Rectal smooth muscle tissue (tissue), 1 donor: Measurements from ENCODE around the gene ZBTB24.

Source experiments
- H3K27ac ChIP-seq: one replicate; pipeline ENCODE4 v1.7.0; 2013; ENCODE audit warnings: low read depth, low read length, inconsistent platforms
- H3K27me3 ChIP-seq: one replicate; pipeline ENCODE4 v1.7.0; 2013; ENCODE audit warnings: low read length; ENCODE audit not compliant: control insufficient read depth, insufficient read depth
- H3K36me3 ChIP-seq: one replicate; pipeline ENCODE4 v1.7.0; 2013; ENCODE audit warnings: low read length; ENCODE audit not compliant: control insufficient read depth, insufficient read depth
- H3K4me1 ChIP-seq: one replicate; pipeline ENCODE4 v1.7.0; 2013; ENCODE audit warnings: low read length; ENCODE audit not compliant: control insufficient read depth, insufficient read depth
- H3K4me3 ChIP-seq: one replicate; pipeline ENCODE4 v1.7.0; 2013; ENCODE audit warnings: low read length
- H3K9ac ChIP-seq: one replicate; pipeline ENCODE4 v1.7.0; 2013; ENCODE audit warnings: low read length

Gene ZBTB24

DNA sequence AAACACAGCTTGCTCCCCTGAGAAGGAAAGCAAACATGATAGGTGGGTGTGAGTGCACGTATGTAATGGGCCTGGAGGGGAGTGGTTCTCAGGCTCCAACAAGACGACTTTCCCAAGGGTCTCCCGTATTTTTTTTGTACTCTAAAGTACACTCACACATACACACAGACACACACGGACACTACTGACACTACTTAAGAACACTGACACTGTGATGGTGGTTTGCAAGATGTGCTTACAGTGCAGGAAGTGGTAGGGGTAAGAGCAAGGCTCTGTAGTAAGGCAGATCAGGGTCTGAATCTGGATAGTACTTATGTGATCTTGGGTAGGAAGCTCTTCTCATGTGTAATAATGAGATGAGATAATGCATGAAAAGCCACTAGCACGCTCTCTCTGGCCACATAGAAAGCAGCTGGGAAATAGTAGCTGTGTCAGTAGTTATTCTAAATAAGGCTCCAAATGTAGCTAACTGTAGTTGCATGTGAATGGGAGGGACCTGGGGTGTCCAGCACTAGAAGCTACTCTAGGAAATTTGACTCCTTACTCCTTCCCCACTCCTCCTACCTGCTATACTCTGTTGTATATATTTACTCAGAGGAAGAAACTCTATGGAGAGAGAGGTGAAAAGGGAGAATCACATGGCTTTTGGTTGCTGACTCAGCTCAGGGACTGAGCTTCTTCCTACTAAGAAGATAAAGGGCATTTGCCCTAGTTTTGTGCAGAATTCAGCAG lies 8.4 kb upstream of the ZBTB24 start:
- Histone ChIP-seq H3K4me3 (no peak overlapping the region), H3K36me3 (no peaks in the 10 kb centered on the region), H3K9ac (no peak overlapping the region), H3K27me3 (no peaks in the 10 kb centered on the region), H3K27ac (no peak overlapping the region), H3K4me1 (no peaks in the 10 kb centered on the region)

GRCh38 chr6:109490713-109491112 lies 7.7 kb upstream of the ZBTB24 start:
- Histone ChIP-seq H3K27ac (no peak overlapping the region), H3K36me3 (no peaks in the 10 kb centered on the region), H3K27me3 (no peaks in the 10 kb centered on the region), H3K4me3 (no peak overlapping the region), H3K9ac (no peak overlapping the region), H3K4me1 (no peaks in the 10 kb centered on the region)

DNA sequence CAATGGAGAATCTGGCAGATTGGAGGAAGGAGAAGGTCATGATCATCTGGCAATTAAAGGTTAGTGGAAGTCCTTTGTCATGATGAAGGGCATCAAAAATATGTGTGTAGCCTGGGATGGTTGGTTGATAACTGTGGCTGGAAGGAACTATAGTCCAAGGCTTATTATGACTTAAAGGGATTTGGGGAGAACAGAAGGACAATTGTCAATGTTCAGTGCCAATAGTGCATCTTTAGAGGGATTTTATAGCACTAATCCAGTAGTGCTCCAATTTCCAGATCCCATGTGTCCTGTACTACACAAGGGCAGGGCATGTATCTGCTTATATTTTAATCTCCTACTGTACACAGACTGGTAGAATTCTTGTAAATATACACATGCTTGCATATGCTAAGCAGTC lies 5.0 kb upstream of the ZBTB24 start:
- Histone ChIP-seq H3K27me3 (no peaks in the 10 kb centered on the region), H3K9ac (no peak overlapping the region), H3K27ac (no peak overlapping the region), H3K4me1 (no peaks in the 10 kb centered on the region), H3K4me3 (no peak overlapping the region), H3K36me3 (no peaks in the 10 kb centered on the region)

GRCh38 chr6:109486068-109486467 lies 3.0 kb upstream of the ZBTB24 start:
- Histone ChIP-seq H3K4me1 (peaks cover 5% of the 10 kb centered on the region), H3K27ac (no peak overlapping the region), H3K9ac (no peak overlapping the region), H3K4me3 (no peak overlapping the region), H3K36me3 (peaks cover 3% of the 10 kb centered on the region), H3K27me3 (no peaks in the 10 kb centered on the region)

DNA sequence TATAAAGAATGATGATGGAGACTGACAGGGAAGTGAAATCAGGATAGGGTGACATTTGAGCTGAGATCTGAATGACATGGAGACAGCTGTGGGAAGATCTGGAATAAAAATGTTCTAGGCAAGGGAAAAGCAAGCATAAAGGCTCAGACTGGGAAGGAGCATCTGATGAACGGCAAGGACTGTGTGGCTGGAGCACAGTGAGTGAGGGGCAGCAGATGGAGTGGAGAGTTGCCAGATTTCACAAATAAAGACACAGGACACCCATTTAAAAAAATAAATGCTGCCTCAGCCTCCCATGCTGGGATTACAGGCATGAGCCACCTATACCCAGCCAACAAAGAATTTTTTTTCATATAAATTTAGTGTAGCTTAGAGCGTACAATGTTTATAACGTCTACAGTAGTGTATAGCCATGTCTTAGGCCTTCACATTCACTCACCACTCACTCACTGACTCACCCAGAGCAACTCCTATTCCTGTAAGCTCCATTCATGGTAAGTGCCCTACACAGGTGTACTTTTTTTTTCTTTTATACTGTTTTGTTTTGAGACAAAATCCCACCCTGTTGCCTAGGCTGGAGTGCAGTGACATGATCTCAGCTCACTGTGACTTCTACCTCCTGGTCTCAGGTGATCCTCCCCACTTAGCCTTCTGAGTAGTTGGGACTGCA lies 2.4 kb upstream of the ZBTB24 start:
- H3K27ac ChIP-seq: no peak overlapping the region
- no peak overlapping the region for H3K9ac ChIP-seq

GRCh38 chr6:109484122-109484521 lies 1.1 kb upstream of the ZBTB24 start:
- no peak overlapping the region for H3K9ac ChIP-seq
- H3K36me3 ChIP-seq: peaks cover 3% of the 10 kb centered on the region
- H3K4me1 ChIP-seq: peaks cover 5% of the 10 kb centered on the region
- no peak overlapping the region for H3K4me3 ChIP-seq
- H3K27ac ChIP-seq: no peak overlapping the region
- H3K27me3 ChIP-seq: no peaks in the 10 kb centered on the region

More for the DNA sequence above, 2.4 kb upstream of the ZBTB24 start:
- H3K4me3 ChIP-seq: no peak overlapping the region
- H3K27me3 ChIP-seq: no peaks in the 10 kb centered on the region
- peaks cover 3% of the 10 kb centered on the region for H3K36me3 ChIP-seq
- peaks cover 5% of the 10 kb centered on the region for H3K4me1 ChIP-seq

GRCh38 chr6:109483735-109484057 lies 677 bp upstream of the ZBTB24 start:
- Histone ChIP-seq H3K27ac (peak overlapping the region; percentile 48), H3K4me1 (peaks cover 5% of the 10 kb centered on the region), H3K27me3 (no peaks in the 10 kb centered on the region), H3K9ac (no peak overlapping the region), H3K4me3 (peak overlapping the region; percentile 67), H3K36me3 (peaks cover 3% of the 10 kb centered on the region)

GRCh38 chr6:109480993-109481480 lies 2.0 kb downstream of the ZBTB24 start:
- Histone ChIP-seq H3K27ac (no peak overlapping the region), H3K4me3 (no peak overlapping the region), H3K27me3 (no peaks in the 10 kb centered on the region), H3K9ac (no peak overlapping the region), H3K36me3 (peaks cover 3% of the 10 kb centered on the region), H3K4me1 (peaks cover 5% of the 10 kb centered on the region)

GRCh38 chr6:109478841-109479624 lies 4.0 kb downstream of the ZBTB24 start:
- Histone ChIP-seq H3K9ac (no peak overlapping the region), H3K4me1 (peaks cover 5% of the 10 kb centered on the region), H3K27ac (no peak overlapping the region), H3K27me3 (no peaks in the 10 kb centered on the region), H3K36me3 (peaks cover 6% of the 10 kb centered on the region), H3K4me3 (no peak overlapping the region)

DNA sequence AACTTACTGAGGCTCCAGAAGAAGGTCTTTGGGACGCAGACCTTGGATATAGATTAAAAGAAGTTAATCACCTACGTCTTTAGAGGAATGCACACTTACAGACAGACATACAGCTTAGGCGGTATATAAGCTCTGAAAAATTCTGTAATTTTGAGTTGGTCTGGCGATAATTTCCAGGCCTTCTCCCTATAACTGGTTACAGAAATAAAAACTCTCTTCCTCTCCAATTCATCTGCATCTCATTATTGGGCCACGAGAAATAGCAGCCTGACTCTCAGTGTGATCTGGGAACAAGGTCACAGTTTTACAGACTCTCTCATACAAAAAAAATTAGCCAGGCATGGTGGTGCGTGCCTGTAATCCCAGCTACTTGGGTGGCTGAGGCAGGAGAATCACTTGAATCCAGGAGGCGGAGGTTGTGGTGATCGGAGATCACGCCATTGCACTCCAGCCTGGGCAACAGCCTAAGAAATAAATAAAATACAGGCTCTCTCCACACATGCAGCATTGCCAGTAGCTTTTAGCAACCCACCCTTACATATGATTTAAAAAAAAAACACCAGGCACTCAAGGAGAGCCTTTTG lies 4.7 kb downstream of the ZBTB24 start:
- Histone ChIP-seq H3K27me3 (no peaks in the 10 kb centered on the region), H3K4me3 (no peak overlapping the region), H3K27ac (no peak overlapping the region), H3K9ac (no peak overlapping the region), H3K4me1 (peaks cover 5% of the 10 kb centered on the region), H3K36me3 (peaks cover 6% of the 10 kb centered on the region)

DNA sequence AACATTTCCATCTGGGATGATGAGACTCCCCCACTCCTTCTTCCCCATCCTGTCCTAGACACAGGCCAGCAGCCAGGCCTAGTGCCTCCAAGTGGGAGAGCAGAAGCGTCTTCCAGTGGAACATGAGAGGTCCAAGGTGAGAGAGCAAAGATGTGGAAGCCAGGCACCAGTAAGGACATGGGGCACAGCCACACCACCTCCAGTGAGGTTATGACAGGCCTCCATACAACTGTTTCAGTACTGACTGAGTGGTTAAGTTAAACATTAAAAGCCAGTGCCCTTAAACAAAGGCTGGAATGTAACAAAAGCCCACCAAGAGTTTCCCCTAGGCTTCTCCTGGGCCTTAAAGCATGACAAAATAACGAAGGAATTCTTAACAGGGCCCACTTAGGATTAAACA lies 5.3 kb downstream of the ZBTB24 start:
- Histone ChIP-seq H3K9ac (no peak overlapping the region), H3K27me3 (no peaks in the 10 kb centered on the region), H3K4me1 (peaks cover 5% of the 10 kb centered on the region), H3K27ac (no peak overlapping the region), H3K4me3 (no peak overlapping the region), H3K36me3 (peaks cover 6% of the 10 kb centered on the region)

GRCh38 chr6:109477184-109477583 lies 5.8 kb downstream of the ZBTB24 start:
- no peak overlapping the region for H3K4me3 ChIP-seq
- no peak overlapping the region for H3K9ac ChIP-seq
- H3K36me3 ChIP-seq: peaks cover 10% of the 10 kb centered on the region
- no peaks in the 10 kb centered on the region for H3K27me3 ChIP-seq
- no peak overlapping the region for H3K27ac ChIP-seq
- peaks cover 5% of the 10 kb centered on the region for H3K4me1 ChIP-seq
